Measurements from ENCODE around the gene ETFB. TPM values are rescaled to one million over a fixed set of nuclear protein-coding genes. Genes with fewer than 3 reads are reported as not detected.

The ETFB gene
- total RNA-seq, result 76.7 and 86.1 TPM in 2 replicates

GRCh38 chr19:51365965-51366388 lies at the start of gene ETFB:
Gene ETFB, minus strand, starts transcription at chr19:51366388. Its CDS starts 62 bp downstream, at chr19:51366326.

GRCh38 chr19:51387924-51388389 lies 21.8 kb upstream of the ETFB start, which contains the start of gene LIM2:
Gene LIM2, minus strand, starts transcription at chr19:51387974. Its CDS starts 531 bp downstream, at chr19:51387443.

GRCh38 chr19:51372649-51373504 lies 6.7 kb upstream of the ETFB start, which contains the start of gene NKG7:
Gene NKG7, minus strand, starts transcription at chr19:51372654. Its CDS starts 119 bp downstream, at chr19:51372535.

GRCh38 chr19:51368366-51369282 lies 2.4 kb upstream of the ETFB start, which contains the start of gene CLDND2:
Gene CLDND2, minus strand, starts transcription at chr19:51369003. Its CDS starts 426 bp downstream, at chr19:51368577.

GRCh38 chr19:51341976-51342580 lies 24.1 kb downstream of the ETFB start, which contains the start of gene VSIG10L:
Gene VSIG10L, minus strand, starts transcription at chr19:51342139. Its CDS starts 15 bp downstream, at chr19:51342124.

GRCh38 chr19:51311351-51312257 lies 54.6 kb downstream of the ETFB start, which contains the start of gene IGLON5:
Gene IGLON5, plus strand, starts transcription at chr19:51311644. Its CDS starts 204 bp downstream, at chr19:51311848.

Other genes with a start within 250 kb of the ETFB start
- gene SIGLEC9, start 241.5 kb downstream of the ETFB start, total RNA-seq, result not detected in 2 replicates
- gene SIGLEC7, start 224.1 kb downstream of the ETFB start, total RNA-seq, result not detected in 2 replicates
- gene CD33, start 141.3 kb downstream of the ETFB start, total RNA-seq, result not detected in 2 replicates
- gene SIGLECL1, start 115.3 kb downstream of the ETFB start, total RNA-seq, result not detected in 2 replicates
- not detected in 2 replicates for gene IGLON5, start 54.7 kb downstream of the ETFB start, total RNA-seq
- gene VSIG10L, start 24.2 kb downstream of the ETFB start, total RNA-seq, result 0.27 and 0.39 TPM in 2 replicates
- gene CLDND2, start 2.6 kb upstream of the ETFB start, total RNA-seq, result not detected in 2 replicates
- gene NKG7, start 6.3 kb upstream of the ETFB start, total RNA-seq, result not detected in 2 replicates
- gene LIM2, start 21.6 kb upstream of the ETFB start, total RNA-seq, result not detected in 2 replicates
- not detected in 2 replicates for gene C19orf84, start 24.2 kb upstream of the ETFB start, total RNA-seq
- not detected in 2 replicates for gene SIGLEC10, start 51.3 kb upstream of the ETFB start, total RNA-seq
- not detected in 2 replicates for gene SIGLEC8, start 92.1 kb upstream of the ETFB start, total RNA-seq
- not detected in 2 replicates for gene CEACAM18, start 112.2 kb upstream of the ETFB start, total RNA-seq
- not detected in 2 replicates for gene SIGLEC12, start 135.4 kb upstream of the ETFB start, total RNA-seq
- gene SIGLEC6, start 165.3 kb upstream of the ETFB start, total RNA-seq, result not detected in 2 replicates
- 5.2 TPM in 2 replicates for gene ZNF175, start 204.9 kb upstream of the ETFB start, total RNA-seq